GM03348 (cell line): ENCODE data around the gene STARD7.
"Not testable (repeated sequence)": the region's sequence is repeated elsewhere in the genome, so short reads cannot be mapped to it uniquely, and the experiment has no call there.

ENCODE experiments used
- DNase-seq: peaks from one replicate; pipeline ENCODE4 v3.0.0; 2012; ENCODE audit warnings: low spot score

The STARD7 gene

GRCh38 chr2:96208143-96209010 lies at the start of gene STARD7:
TSS of gene STARD7 (minus strand) at chr2:96208827. CDS start at chr2:96208434, 393 bp downstream.
- DNase-seq: peak; percentile 99

- DNase-seq: not testable (repeated sequence)
Observed at GRCh38 chr2:96257744-96258143, 49.1 kb upstream of the STARD7 start.

GRCh38 chr2:96256611-96257113 lies 48.0 kb upstream of the STARD7 start:
- no peak for DNase-seq

- no peak for DNase-seq
Observed at GRCh38 chr2:96254571-96254970, 45.9 kb upstream of the STARD7 start.

- no peak for DNase-seq
Observed at GRCh38 chr2:96253006-96253405, 44.4 kb upstream of the STARD7 start.

GRCh38 chr2:96252526-96252925 lies 43.9 kb upstream of the STARD7 start:
- no peak for DNase-seq

GRCh38 chr2:96251721-96252292 lies 43.2 kb upstream of the STARD7 start:
- DNase-seq: peak; percentile 66

GRCh38 chr2:96250188-96250587 lies 41.6 kb upstream of the STARD7 start:
- DNase-seq: no peak

- peak; percentile 90 for DNase-seq
Observed at GRCh38 chr2:96249654-96250053, 41.0 kb upstream of the STARD7 start.

- no peak for DNase-seq
Observed at GRCh38 chr2:96248624-96249023, 40.0 kb upstream of the STARD7 start.

GRCh38 chr2:96247896-96248295 lies 39.3 kb upstream of the STARD7 start:
- no peak for DNase-seq

GRCh38 chr2:96247009-96247408 lies 38.4 kb upstream of the STARD7 start:
- DNase-seq: no peak

GRCh38 chr2:96245609-96246390 lies 37.2 kb upstream of the STARD7 start:
- no peak for DNase-seq

GRCh38 chr2:96243843-96244242 lies 35.2 kb upstream of the STARD7 start:
- DNase-seq: no peak

- peak; percentile 58 for DNase-seq
Observed at GRCh38 chr2:96241900-96242611, 33.4 kb upstream of the STARD7 start.

GRCh38 chr2:96241227-96241626 lies 32.6 kb upstream of the STARD7 start:
- no peak for DNase-seq

GRCh38 chr2:96240341-96241038 lies 31.9 kb upstream of the STARD7 start:
- DNase-seq: no peak

- DNase-seq: no peak
Observed at GRCh38 chr2:96239745-96240264, 31.2 kb upstream of the STARD7 start.

GRCh38 chr2:96239091-96239490 lies 30.5 kb upstream of the STARD7 start:
- DNase-seq: no peak

GRCh38 chr2:96238266-96238665 lies 29.6 kb upstream of the STARD7 start:
- no peak for DNase-seq

GRCh38 chr2:96236882-96237281 lies 28.3 kb upstream of the STARD7 start:
- DNase-seq: no peak
